Neural progenitor cell (in vitro differentiated cells): ENCODE data around the gene EMC1. TPM values are rescaled to one million over a fixed set of nuclear protein-coding genes. Genes with fewer than 3 reads are reported as not detected.

Experiments used
- DNase-seq: peaks from one replicate; pipeline ENCODE4 v3.0.0-alpha.2; 2016; ENCODE audit warnings: low spot score
- H2AFZ ChIP-seq: fragments of 200-600 bp; sonication (generic); replicated peaks from 2 replicates; pipeline ENCODE4 v1.6.1; 2016; ENCODE audit warnings: antibody characterized with exemption
- H3F3A ChIP-seq: fragments of 200-600 bp; sonication (generic); 2 replicates; pipeline ENCODE4 v1.6.1; 2016; ENCODE audit warnings: antibody characterized with exemption, low read depth
- H3K27ac ChIP-seq: fragments of 200-600 bp; sonication (generic); 2 replicates; pipeline ENCODE4 v1.5.1; 2016; ENCODE audit warnings: mild to moderate bottlenecking
- H3K27me3 ChIP-seq: fragments of 200-600 bp; sonication (generic); 2 replicates; pipeline ENCODE4 v1.6.1; 2016; ENCODE audit warnings: mild to moderate bottlenecking, moderate library complexity
- H3K36me3 ChIP-seq: fragments of 200-600 bp; sonication (generic); 2 replicates; pipeline ENCODE4 v1.5.1; 2016
- H3K4me1 ChIP-seq: fragments of 200-600 bp; sonication (generic); 2 replicates; pipeline ENCODE4 v1.6.1; 2016; ENCODE audit warnings: mixed run types
- H3K4me2 ChIP-seq: fragments of 200-600 bp; sonication (generic); 2 replicates; pipeline ENCODE4 v1.6.1; 2016
- H3K4me3 ChIP-seq: fragments of 200-600 bp; sonication (generic); 2 replicates; pipeline ENCODE4 v1.5.1; 2016
- H3K79me2 ChIP-seq: fragments of 200-600 bp; sonication (generic); 2 replicates; pipeline ENCODE4 v1.6.1; 2016; ENCODE audit warnings: low read depth
- H3K9ac ChIP-seq: fragments of 200-600 bp; sonication (generic); 2 replicates; pipeline ENCODE4 v1.6.1; 2016
- H3K9me3 ChIP-seq: fragments of 200-600 bp; sonication (generic); 2 replicates; pipeline ENCODE4 v1.5.1; 2016; ENCODE audit warnings: low read depth
- H4K20me1 ChIP-seq: fragments of 200-600 bp; sonication (generic); 2 replicates; pipeline ENCODE4 v1.6.1; 2016; ENCODE audit warnings: low read depth
- H3K27ac Mint-ChIP-seq: 3 replicates; pipeline ENCODE4 v1.8.0; 2021; ENCODE audit warnings: mixed read lengths
- H3K27me3 Mint-ChIP-seq: 2 replicates; pipeline ENCODE4 v1.8.0; 2022; ENCODE audit warnings: low read depth, mild to moderate bottlenecking, inconsistent platforms, moderate library complexity, mixed read lengths; ENCODE audit not compliant: insufficient read depth
- H3K36me3 Mint-ChIP-seq: 3 replicates; pipeline ENCODE4 v1.8.0; 2021; ENCODE audit warnings: mixed read lengths
- H3K4me1 Mint-ChIP-seq: 3 replicates; pipeline ENCODE4 v1.8.0; 2021; ENCODE audit warnings: mixed read lengths
- H3K4me3 Mint-ChIP-seq: 3 replicates; pipeline ENCODE4 v1.8.0; 2021; ENCODE audit warnings: mild to moderate bottlenecking, moderate library complexity, mixed read lengths
- H3K9me3 Mint-ChIP-seq: 3 replicates; pipeline ENCODE4 v1.8.0; 2020; ENCODE audit warnings: mixed read lengths
- CTCF ChIP-seq: fragments of 200-600 bp; sonication (generic); IDR thresholded peaks from 2 replicates; pipeline ENCODE4 v1.5.1; 2017; ENCODE audit warnings: antibody characterized with exemption, mild to moderate bottlenecking
- EZH2 ChIP-seq: fragments of 200-600 bp; sonication (generic); IDR thresholded peaks from 2 replicates; pipeline ENCODE4 v1.6.1; 2017; ENCODE audit warnings: antibody characterized with exemption, mild to moderate bottlenecking, moderate library complexity
- EZH2phosphoT487 ChIP-seq: fragments of 200-600 bp; sonication (generic); IDR thresholded peaks from 2 replicates; pipeline ENCODE4 v1.6.1; 2017; ENCODE audit warnings: antibody characterized with exemption
- total RNA-seq: library from RNA; depleted of rRNA; stranded (reverse); fragments of >200 nt; gene quantifications from 2 replicates; pipeline ENCODE4 v1.2.3, GENCODE V29; 2015; ENCODE audit warnings: low replicate concordance

Gene EMC1
- total RNA-seq, 1 donor from 2014 or later: 32.6 TPM

GRCh38 chr1:19199329-19199968, 51.9 kb downstream of the EMC1 start:
- H3K4me3 Mint-ChIP-seq: no peak overlapping the region
- no peaks in the 10 kb centered on the region for H3K4me1 Mint-ChIP-seq

GRCh38 chr1:19198820-19199219, 52.5 kb downstream of the EMC1 start:
- Histone ChIP-seq H3K27ac (no peak overlapping the region), H3K4me2 (no peak overlapping the region), H3K36me3 (peaks cover 22% of the 10 kb centered on the region), H3K9ac (no peak overlapping the region), H4K20me1 (peaks cover 57% of the 10 kb centered on the region), H3K4me1 (no peaks in the 10 kb centered on the region), H3K9me3 (no peaks in the 10 kb centered on the region), H3K4me3 (no peak overlapping the region), H2AFZ (no peak overlapping the region), H3K79me2 (peaks cover 50% of the 10 kb centered on the region), H3K27me3 (no peaks in the 10 kb centered on the region), H3F3A (no peaks in the 10 kb centered on the region)
- Mint-ChIP-seq H3K27me3 (no peaks in the 10 kb centered on the region), H3K4me1 (no peaks in the 10 kb centered on the region), H3K27ac (no peak overlapping the region), H3K9me3 (no peaks in the 10 kb centered on the region), H3K4me3 (no peak overlapping the region), H3K36me3 (peaks cover 4% of the 10 kb centered on the region)
- no peak for TF ChIP-seq EZH2
- no peak for TF ChIP-seq EZH2phosphoT487
- TF ChIP-seq CTCF: no peak
- no peak for DNase-seq

More at GRCh38 chr1:19199329-19199968, 51.9 kb downstream of the EMC1 start:
- H3K9me3 Mint-ChIP-seq: no peaks in the 10 kb centered on the region
- Histone ChIP-seq H3K4me3 (no peak overlapping the region), H3K27me3 (no peaks in the 10 kb centered on the region), H3K9ac (no peak overlapping the region), H3K4me1 (no peaks in the 10 kb centered on the region), H4K20me1 (peaks cover 61% of the 10 kb centered on the region), H3K27ac (no peak overlapping the region), H3F3A (no peaks in the 10 kb centered on the region), H3K9me3 (no peaks in the 10 kb centered on the region), H3K4me2 (no peak overlapping the region), H3K79me2 (peaks cover 56% of the 10 kb centered on the region), H2AFZ (no peak overlapping the region), H3K36me3 (peaks cover 17% of the 10 kb centered on the region)
- no peak for DNase-seq
- peaks cover 4% of the 10 kb centered on the region for H3K36me3 Mint-ChIP-seq
- H3K27me3 Mint-ChIP-seq: peaks cover under 1% of the 10 kb centered on the region
- TF ChIP-seq EZH2 (no peak), CTCF (no peak)
- no peak overlapping the region for H3K27ac Mint-ChIP-seq

GRCh38 chr1:19197845-19198244, 53.5 kb downstream of the EMC1 start:
- Mint-ChIP-seq H3K27ac (no peak overlapping the region), H3K4me3 (no peak overlapping the region), H3K4me1 (no peaks in the 10 kb centered on the region), H3K27me3 (no peaks in the 10 kb centered on the region), H3K36me3 (peaks cover 9% of the 10 kb centered on the region), H3K9me3 (no peaks in the 10 kb centered on the region)
- Histone ChIP-seq H3K79me2 (peaks cover 40% of the 10 kb centered on the region), H3K4me2 (no peak overlapping the region), H3F3A (no peaks in the 10 kb centered on the region), H4K20me1 (peaks cover 50% of the 10 kb centered on the region), H3K9ac (no peak overlapping the region), H3K4me3 (no peak overlapping the region), H3K36me3 (peaks cover 24% of the 10 kb centered on the region), H3K27ac (no peak overlapping the region), H3K27me3 (no peaks in the 10 kb centered on the region), H3K4me1 (no peaks in the 10 kb centered on the region), H2AFZ (no peak overlapping the region), H3K9me3 (no peaks in the 10 kb centered on the region)
- DNase-seq: no peak
- TF ChIP-seq EZH2: no peak
- no peak for TF ChIP-seq CTCF
- TF ChIP-seq EZH2phosphoT487: no peak
